Measurements from ENCODE around the gene VDAC1. TPM values are rescaled to one million over a fixed set of nuclear protein-coding genes. Genes with fewer than 3 reads are reported as not detected.
A peak's percentile ranks its signal among the peaks of the same experiment; 100 is the strongest.

VDAC1 gene
- total and polyA plus RNA-seq, 2 donors (not counting 3 experiments of a cell fraction or from before 2014, with no cell fraction given) = 116 to 247 TPM

- no peaks in the 10 kb centered on the region for H3K9me1 ChIP-seq (replicated peaks; ENCODE audit: control insufficient read depth, extremely low read depth, insufficient read depth, low read length)
- H3K4me1 ChIP-seq (ENCODE audit: control insufficient read depth, extremely low read depth, insufficient read depth, low read length) = peaks cover 21% of the 10 kb centered on the region
- BruUV-seq (replicated peaks) = TSS peak; percentile 46
- H2AFZ ChIP-seq (ENCODE audit: low read depth, low read length) = no peak overlapping the region
- no peak for DNase-seq (ENCODE audit: low read depth, low spot score)
- H3K9ac ChIP-seq (replicated peaks; ENCODE audit: extremely low read depth, insufficient read depth, low read length) = peak overlapping the region; percentile 95
- intact Hi-C loops (cut with micrococcal nuclease) = no loop called here
- peak overlapping the region; percentile 93 for H3K27ac ChIP-seq (ENCODE audit: insufficient read depth, low read depth, low read length)
- no peak for TF ChIP-seq POLR2AphosphoS5 (IDR thresholded peaks at IDR 0.05; ENCODE audit: insufficient read depth, low read depth, low read length)
- TF ChIP-seq MYC (IDR thresholded peaks at IDR 0.05; ENCODE audit: low read depth, low read length) = peak; percentile 45
- no peak for TF ChIP-seq EZH2 (IDR thresholded peaks at IDR 0.05; ENCODE audit: borderline replicate concordance, low read depth, low read length, severe bottlenecking)
- H3K27me3 ChIP-seq (ENCODE audit: control insufficient read depth in 2 of 2, insufficient read depth in 2 of 2, low read length in 2 of 2) = no peaks in the 10 kb centered on the region
- peaks cover 69% of the 10 kb centered on the region for H3K79me2 ChIP-seq (ENCODE audit: control insufficient read depth, insufficient read depth, low read length)
- dilution Hi-C loops (cut with MboI; ENCODE audit: extremely low pct_ligation_motif_present, low sequenced_read_pairs) = no loop called here
- ChIA-PET CTCF (interaction anchor here (0.6 to 3.0 kb wide), 6 partner anchors 10 to 36 kb away, joined by 3 to 43 read pairs (median 4); no protein-coding TSS in a partner anchor), POLR2A (interaction anchor here (1.1 kb wide), 1 partner anchor 12 kb away, joined by 3 read pairs; no protein-coding TSS in a partner anchor)
- peak; percentile 68 for FAIRE-seq
- no peaks in the 10 kb centered on the region for H3K9me3 ChIP-seq (replicated peaks; ENCODE audit: control insufficient read depth, insufficient read depth, low read length)
- H4K20me1 ChIP-seq (replicated peaks; ENCODE audit: control insufficient read depth, extremely low read depth, insufficient read depth, low read length) = no peaks in the 10 kb centered on the region
- peaks cover 0 to 7% of the 10 kb centered on the region in 2 experiments for H3K36me3 ChIP-seq (ENCODE audit: control insufficient read depth in 2 of 2, extremely low read depth in 1 of 2, insufficient read depth in 2 of 2, low read length in 2 of 2)
- peak overlapping the region; percentile 92 for H3K4me2 ChIP-seq (ENCODE audit: insufficient read depth, low read length)
- peak overlapping the region; percentile 48 to 95 (median 95) for H3K4me3 ChIP-seq (replicated peaks in 1 of 3; ENCODE audit: insufficient read depth in 1 of 3, low read depth in 1 of 3, low read length in 3 of 3)
Observed at GRCh38 chr5:134003064-134003816, 1.5 kb downstream of the VDAC1 start.

- ChIA-PET POLR2A (no interaction called here), CTCF (no interaction called here)
- no peak overlapping the region for H3K4me3 ChIP-seq (replicated peaks in 1 of 3; ENCODE audit: insufficient read depth in 1 of 3, low read depth in 1 of 3, low read length in 3 of 3)
- H3K9me3 ChIP-seq (replicated peaks; ENCODE audit: control insufficient read depth, insufficient read depth, low read length) = no peaks in the 10 kb centered on the region
- no peak overlapping the region for H2AFZ ChIP-seq (ENCODE audit: low read depth, low read length)
- peaks cover 80% of the 10 kb centered on the region for H3K79me2 ChIP-seq (ENCODE audit: control insufficient read depth, insufficient read depth, low read length)
- H3K9ac ChIP-seq (replicated peaks; ENCODE audit: extremely low read depth, insufficient read depth, low read length) = no peak overlapping the region
- H3K4me1 ChIP-seq (ENCODE audit: control insufficient read depth, extremely low read depth, insufficient read depth, low read length) = peaks cover 21% of the 10 kb centered on the region
- intact Hi-C loops (cut with micrococcal nuclease) = no loop called here
- no peak for TF ChIP-seq POLR2A (IDR thresholded peaks at IDR 0.05; ENCODE audit: low read depth, low read length)
- TF ChIP-seq MAX (IDR thresholded peaks at IDR 0.05; ENCODE audit: insufficient read depth, insufficient read length) = no peak
- no peak for TF ChIP-seq GATA2 (IDR thresholded peaks at IDR 0.05; ENCODE audit: insufficient read depth, insufficient read length, low read depth, low read length)
- no peak for TF ChIP-seq POLR2AphosphoS5 (IDR thresholded peaks at IDR 0.05; ENCODE audit: insufficient read depth, low read depth, low read length)
- no peak for TF ChIP-seq CTCF (IDR thresholded peaks at IDR 0.05; ENCODE audit: extremely low read depth in 1 of 2, insufficient read depth in 1 of 2, low read depth in 1 of 2, low read length in 2 of 2)
- no peak for TF ChIP-seq FOS (IDR thresholded peaks at IDR 0.05; ENCODE audit: borderline replicate concordance, insufficient read depth, low read length)
- no peak for TF ChIP-seq MYC (IDR thresholded peaks at IDR 0.05; ENCODE audit: low read depth, low read length)
- no TSS peak for BruUV-seq (replicated peaks)
- H4K20me1 ChIP-seq (replicated peaks; ENCODE audit: control insufficient read depth, extremely low read depth, insufficient read depth, low read length) = no peaks in the 10 kb centered on the region
- DNase-seq (ENCODE audit: low read depth, low spot score) (no peak), FAIRE-seq (peak; percentile 58)
- peak overlapping the region; percentile 92 for H3K4me2 ChIP-seq (ENCODE audit: insufficient read depth, low read length)
- no peak overlapping the region for H3K27ac ChIP-seq (ENCODE audit: insufficient read depth, low read depth, low read length)
- dilution Hi-C loops (cut with MboI; ENCODE audit: extremely low pct_ligation_motif_present, low sequenced_read_pairs) = no loop called here
- H3K9me1 ChIP-seq (replicated peaks; ENCODE audit: control insufficient read depth, extremely low read depth, insufficient read depth, low read length) = no peaks in the 10 kb centered on the region
- H3K27me3 ChIP-seq (ENCODE audit: control insufficient read depth in 2 of 2, insufficient read depth in 2 of 2, low read length in 2 of 2) = no peaks in the 10 kb centered on the region
- H3K36me3 ChIP-seq (ENCODE audit: control insufficient read depth in 2 of 2, extremely low read depth in 1 of 2, insufficient read depth in 2 of 2, low read length in 2 of 2) = peaks cover 0 to 7% of the 10 kb centered on the region in 2 experiments
Observed at GRCh38 chr5:134001938-134002731, 2.6 kb downstream of the VDAC1 start.

Measured in endothelial cell of umbilical vein (primary cell).